ENCODE results near the gene EPOP. TPM values are rescaled to one million over a fixed set of nuclear protein-coding genes. Genes with fewer than 3 reads are reported as not detected.

The EPOP gene
- total and polyA plus RNA-seq, 2 of the 13 experiments (the other 11 are each of a cell fraction or from before 2014, with no cell fraction given): 14.7 to 37.8 TPM

GRCh38 chr17:38667099-38667786 lies 7.5 kb downstream of the EPOP start (continued):
- no peak for TF ChIP-seq DMAP1 (CRISPR knock-in tag; IDR thresholded peaks at IDR 0.05)
- no peak for TF ChIP-seq PHF20 (CRISPR knock-in tag; IDR thresholded peaks at IDR 0.05)
- TF ChIP-seq SMARCC2 (IDR thresholded peaks at IDR 0.05): no peak
- no peak for TF ChIP-seq EP300 (IDR thresholded peaks at IDR 0.05; ENCODE audit: low read depth in 2 of 2, low read length in 2 of 2)
- 0 out of 2 replicates have a peak, but pooled peaks have one; percentile 63 for TF ChIP-seq EP300 (CRISPR knock-in tag; IDR thresholded peaks at IDR 0.05; ENCODE audit: borderline replicate concordance)
- TF ChIP-seq YY1 (IDR thresholded peaks at IDR 0.05; ENCODE audit: insufficient read depth, insufficient replicate concordance, low read depth, low read length): peak; percentile 37
- TF ChIP-seq ZBTB26 (CRISPR knock-in tag; IDR thresholded peaks at IDR 0.05; ENCODE audit: borderline replicate concordance): peak; percentile 50; the same call in 1 of the 2 replicates
- TF ChIP-seq ZNF766 (CRISPR knock-in tag; IDR thresholded peaks at IDR 0.05; ENCODE audit: borderline replicate concordance): peak; percentile 37; the same call in 1 of the 2 replicates
- TF ChIP-seq REL (CRISPR knock-in tag; conservative IDR thresholded peaks at IDR 0.05): no peak
- TF ChIP-seq, protein P1, sequence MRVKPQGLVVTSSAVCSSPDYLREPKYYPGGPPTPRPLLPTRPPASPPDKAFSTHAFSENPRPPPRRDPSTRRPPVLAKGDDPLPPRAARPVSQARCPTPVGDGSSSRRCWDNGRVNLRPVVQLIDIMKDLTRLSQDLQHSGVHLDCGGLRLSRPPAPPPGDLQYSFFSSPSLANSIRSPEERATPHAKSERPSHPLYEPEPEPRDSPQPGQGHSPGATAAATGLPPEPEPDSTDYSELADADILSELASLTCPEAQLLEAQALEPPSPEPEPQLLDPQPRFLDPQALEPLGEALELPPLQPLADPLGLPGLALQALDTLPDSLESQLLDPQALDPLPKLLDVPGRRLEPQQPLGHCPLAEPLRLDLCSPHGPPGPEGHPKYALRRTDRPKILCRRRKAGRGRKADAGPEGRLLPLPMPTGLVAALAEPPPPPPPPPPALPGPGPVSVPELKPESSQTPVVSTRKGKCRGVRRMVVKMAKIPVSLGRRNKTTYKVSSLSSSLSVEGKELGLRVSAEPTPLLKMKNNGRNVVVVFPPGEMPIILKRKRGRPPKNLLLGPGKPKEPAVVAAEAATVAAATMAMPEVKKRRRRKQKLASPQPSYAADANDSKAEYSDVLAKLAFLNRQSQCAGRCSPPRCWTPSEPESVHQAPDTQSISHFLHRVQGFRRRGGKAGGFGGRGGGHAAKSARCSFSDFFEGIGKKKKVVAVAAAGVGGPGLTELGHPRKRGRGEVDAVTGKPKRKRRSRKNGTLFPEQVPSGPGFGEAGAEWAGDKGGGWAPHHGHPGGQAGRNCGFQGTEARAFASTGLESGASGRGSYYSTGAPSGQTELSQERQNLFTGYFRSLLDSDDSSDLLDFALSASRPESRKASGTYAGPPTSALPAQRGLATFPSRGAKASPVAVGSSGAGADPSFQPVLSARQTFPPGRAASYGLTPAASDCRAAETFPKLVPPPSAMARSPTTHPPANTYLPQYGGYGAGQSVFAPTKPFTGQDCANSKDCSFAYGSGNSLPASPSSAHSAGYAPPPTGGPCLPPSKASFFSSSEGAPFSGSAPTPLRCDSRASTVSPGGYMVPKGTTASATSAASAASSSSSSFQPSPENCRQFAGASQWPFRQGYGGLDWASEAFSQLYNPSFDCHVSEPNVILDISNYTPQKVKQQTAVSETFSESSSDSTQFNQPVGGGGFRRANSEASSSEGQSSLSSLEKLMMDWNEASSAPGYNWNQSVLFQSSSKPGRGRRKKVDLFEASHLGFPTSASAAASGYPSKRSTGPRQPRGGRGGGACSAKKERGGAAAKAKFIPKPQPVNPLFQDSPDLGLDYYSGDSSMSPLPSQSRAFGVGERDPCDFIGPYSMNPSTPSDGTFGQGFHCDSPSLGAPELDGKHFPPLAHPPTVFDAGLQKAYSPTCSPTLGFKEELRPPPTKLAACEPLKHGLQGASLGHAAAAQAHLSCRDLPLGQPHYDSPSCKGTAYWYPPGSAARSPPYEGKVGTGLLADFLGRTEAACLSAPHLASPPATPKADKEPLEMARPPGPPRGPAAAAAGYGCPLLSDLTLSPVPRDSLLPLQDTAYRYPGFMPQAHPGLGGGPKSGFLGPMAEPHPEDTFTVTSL (CRISPR knock-in tag; IDR thresholded peaks at IDR 0.05; ENCODE audit: borderline replicate concordance): no peak
- TF ChIP-seq, protein P2, sequence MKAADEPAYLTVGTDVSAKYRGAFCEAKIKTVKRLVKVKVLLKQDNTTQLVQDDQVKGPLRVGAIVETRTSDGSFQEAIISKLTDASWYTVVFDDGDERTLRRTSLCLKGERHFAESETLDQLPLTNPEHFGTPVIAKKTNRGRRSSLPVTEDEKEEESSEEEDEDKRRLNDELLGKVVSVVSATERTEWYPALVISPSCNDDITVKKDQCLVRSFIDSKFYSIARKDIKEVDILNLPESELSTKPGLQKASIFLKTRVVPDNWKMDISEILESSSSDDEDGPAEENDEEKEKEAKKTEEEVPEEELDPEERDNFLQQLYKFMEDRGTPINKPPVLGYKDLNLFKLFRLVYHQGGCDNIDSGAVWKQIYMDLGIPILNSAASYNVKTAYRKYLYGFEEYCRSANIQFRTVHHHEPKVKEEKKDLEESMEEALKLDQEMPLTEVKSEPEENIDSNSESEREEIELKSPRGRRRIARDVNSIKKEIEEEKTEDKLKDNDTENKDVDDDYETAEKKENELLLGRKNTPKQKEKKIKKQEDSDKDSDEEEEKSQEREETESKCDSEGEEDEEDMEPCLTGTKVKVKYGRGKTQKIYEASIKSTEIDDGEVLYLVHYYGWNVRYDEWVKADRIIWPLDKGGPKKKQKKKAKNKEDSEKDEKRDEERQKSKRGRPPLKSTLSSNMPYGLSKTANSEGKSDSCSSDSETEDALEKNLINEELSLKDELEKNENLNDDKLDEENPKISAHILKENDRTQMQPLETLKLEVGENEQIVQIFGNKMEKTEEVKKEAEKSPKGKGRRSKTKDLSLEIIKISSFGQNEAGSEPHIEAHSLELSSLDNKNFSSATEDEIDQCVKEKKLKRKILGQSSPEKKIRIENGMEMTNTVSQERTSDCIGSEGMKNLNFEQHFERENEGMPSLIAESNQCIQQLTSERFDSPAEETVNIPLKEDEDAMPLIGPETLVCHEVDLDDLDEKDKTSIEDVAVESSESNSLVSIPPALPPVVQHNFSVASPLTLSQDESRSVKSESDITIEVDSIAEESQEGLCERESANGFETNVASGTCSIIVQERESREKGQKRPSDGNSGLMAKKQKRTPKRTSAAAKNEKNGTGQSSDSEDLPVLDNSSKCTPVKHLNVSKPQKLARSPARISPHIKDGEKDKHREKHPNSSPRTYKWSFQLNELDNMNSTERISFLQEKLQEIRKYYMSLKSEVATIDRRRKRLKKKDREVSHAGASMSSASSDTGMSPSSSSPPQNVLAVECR (CRISPR knock-in tag; IDR thresholded peaks at IDR 0.05; ENCODE audit: borderline replicate concordance): peak; percentile 30; the same call in 1 of the 2 replicates
- no peak for TF ChIP-seq ZBTB21 (CRISPR knock-in tag; IDR thresholded peaks at IDR 0.05)
- 0 out of 2 replicates have a peak, but pooled peaks have one; percentile 55 for TF ChIP-seq ZFP1 (CRISPR knock-in tag; IDR thresholded peaks at IDR 0.05)
- TF ChIP-seq ZFY (CRISPR knock-in tag; IDR thresholded peaks at IDR 0.05): no peak
- TF ChIP-seq KDM4B (CRISPR knock-in tag; IDR thresholded peaks at IDR 0.05): peak; percentile 66; the same call in 1 of the 2 replicates
- TF ChIP-seq, protein P3, sequence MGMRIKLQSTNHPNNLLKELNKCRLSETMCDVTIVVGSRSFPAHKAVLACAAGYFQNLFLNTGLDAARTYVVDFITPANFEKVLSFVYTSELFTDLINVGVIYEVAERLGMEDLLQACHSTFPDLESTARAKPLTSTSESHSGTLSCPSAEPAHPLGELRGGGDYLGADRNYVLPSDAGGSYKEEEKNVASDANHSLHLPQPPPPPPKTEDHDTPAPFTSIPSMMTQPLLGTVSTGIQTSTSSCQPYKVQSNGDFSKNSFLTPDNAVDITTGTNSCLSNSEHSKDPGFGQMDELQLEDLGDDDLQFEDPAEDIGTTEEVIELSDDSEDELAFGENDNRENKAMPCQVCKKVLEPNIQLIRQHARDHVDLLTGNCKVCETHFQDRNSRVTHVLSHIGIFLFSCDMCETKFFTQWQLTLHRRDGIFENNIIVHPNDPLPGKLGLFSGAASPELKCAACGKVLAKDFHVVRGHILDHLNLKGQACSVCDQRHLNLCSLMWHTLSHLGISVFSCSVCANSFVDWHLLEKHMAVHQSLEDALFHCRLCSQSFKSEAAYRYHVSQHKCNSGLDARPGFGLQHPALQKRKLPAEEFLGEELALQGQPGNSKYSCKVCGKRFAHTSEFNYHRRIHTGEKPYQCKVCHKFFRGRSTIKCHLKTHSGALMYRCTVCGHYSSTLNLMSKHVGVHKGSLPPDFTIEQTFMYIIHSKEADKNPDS (CRISPR knock-in tag; IDR thresholded peaks at IDR 0.05): no peak
